GM18520 (cell line): Measurements from ENCODE around the gene PRR5L.
"Not testable (repeated sequence)": the region's sequence is repeated elsewhere in the genome, so short reads cannot be mapped to it uniquely, and the experiment has no call there.

Experiments used
- ATAC-seq: cut with Tn5 transposase; IDR thresholded peaks from one replicate; pipeline ENCODE4 v1.9.1; 2021; ENCODE audit not compliant: unreplicated experiment

The PRR5L gene

DNA sequence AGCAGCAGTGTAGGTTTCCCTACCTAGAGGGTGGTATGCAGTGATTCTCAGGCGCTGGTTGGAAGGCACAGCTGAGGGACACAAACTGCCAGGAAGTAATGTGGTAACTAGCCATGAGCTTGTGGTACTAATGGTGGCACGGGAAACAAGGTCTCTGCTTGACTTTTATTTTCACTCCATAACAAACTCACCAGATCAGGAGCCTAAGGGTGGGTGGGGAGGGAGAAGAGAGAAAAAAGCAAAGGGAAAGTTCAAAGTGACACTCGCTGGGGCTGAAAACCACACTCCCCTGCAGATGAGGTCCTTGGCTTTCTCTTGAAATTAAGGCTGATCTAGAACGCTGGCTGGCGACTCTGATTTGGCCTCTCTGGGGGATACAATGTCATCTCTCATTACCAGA is 192.0 kb downstream of the PRR5L start:
- no peak for ATAC-seq

DNA sequence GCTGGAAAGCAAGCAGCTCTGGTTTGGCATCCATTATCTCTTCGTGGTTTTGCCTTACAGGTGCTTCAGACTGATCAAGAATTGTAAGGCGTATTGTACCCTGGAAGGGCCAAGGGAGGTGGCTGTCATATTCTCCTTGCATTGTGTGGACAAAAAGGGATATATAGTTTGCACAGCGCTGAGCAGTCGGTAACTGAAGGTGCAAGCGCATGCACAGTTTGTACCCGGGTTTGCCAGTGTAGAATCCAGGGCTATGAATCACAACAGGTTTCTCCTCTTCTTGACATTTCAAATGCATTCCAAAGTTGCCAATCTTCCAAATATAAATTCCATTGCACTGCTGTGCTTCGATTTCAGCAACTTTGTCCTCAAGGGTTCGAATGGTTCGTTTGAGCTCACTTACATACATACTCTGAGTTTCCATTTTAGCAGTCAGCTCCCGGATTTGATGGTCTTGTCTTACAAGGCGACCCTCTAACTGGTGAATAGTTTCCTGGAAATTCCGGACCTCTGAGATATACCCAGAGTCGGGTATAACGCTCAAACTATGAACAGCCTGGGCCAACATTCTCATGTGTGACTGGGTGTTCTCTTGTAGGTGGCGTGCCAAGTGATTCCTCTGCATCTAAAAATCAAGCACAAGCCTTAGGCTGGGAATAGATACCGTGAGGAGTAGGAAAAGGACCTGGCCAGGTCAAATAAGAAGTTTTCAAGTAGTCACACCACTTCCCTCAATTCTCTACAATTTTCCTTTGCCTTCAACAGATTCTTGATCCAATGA is 194.1 kb downstream of the PRR5L start:
- ATAC-seq: no peak

- no peak for ATAC-seq
These were observed 196.7 kb downstream of the PRR5L start for GRCh38 chr11:36492724-36493304.

DNA sequence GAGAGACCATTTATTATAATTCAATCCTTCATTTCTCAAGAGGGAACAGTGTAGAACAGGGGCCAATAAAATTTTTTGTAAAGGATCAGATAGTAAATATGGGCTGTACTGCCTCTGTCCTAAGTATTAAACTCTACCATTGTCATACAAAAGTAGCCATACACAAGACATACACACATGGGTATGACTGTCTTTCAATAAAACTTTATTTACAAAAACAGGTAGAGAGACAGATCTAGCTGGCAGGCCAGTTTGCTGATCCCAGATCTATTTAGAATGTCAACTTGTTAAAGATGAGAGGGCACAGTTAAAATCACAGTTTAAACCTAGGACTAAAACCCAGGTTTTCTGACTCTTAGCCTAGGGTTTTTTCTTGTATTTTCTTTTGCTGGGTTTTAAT is 197.2 kb downstream of the PRR5L start:
- no peak for ATAC-seq

DNA sequence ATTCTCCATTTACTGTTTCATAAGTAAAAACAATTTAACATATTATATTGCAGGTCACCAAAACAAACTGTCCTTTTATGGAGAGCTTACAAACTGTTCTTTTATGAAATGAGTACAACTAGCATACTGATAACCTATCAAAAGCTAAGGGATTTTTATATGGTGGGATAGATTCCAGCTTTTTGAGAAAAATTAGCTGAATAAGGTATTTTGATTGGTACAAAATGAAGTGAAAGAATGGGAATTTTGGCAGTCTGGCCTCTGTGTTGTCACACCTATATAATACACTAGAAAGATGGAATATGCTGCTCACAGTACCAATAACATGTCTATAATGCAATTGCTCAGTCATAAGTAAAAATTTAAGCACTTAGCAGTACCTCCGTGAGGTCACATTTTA is 202.6 kb downstream of the PRR5L start:
- ATAC-seq: no peak

- no peak for ATAC-seq
These were observed 203.2 kb downstream of the PRR5L start for GRCh38 chr11:36499315-36499714.

DNA sequence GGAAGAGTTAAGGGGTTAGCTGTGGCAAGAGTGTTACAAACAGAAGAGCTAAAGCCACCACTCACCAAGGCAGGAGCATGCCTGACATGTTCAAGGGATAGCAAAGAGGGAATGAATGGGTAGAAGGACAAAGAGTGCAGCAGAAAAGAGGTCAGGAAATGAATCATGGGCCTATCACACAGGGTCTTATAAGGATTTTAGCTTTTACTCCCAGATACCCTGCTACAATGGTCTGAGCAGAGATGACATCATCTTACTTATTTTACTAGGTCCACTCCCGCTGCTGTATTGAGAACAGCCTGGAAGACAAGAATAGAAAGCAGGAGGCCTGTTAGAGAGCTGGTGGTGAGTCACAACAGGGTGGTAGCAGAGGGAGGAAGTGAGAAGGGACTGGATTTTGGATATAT is 204.2 kb downstream of the PRR5L start:
- ATAC-seq: peak; percentile 55

GRCh38 chr11:36501236-36501635 is 205.1 kb downstream of the PRR5L start:
- ATAC-seq: no peak

GRCh38 chr11:36507824-36508489 is 211.9 kb downstream of the PRR5L start:
- no peak for ATAC-seq

DNA sequence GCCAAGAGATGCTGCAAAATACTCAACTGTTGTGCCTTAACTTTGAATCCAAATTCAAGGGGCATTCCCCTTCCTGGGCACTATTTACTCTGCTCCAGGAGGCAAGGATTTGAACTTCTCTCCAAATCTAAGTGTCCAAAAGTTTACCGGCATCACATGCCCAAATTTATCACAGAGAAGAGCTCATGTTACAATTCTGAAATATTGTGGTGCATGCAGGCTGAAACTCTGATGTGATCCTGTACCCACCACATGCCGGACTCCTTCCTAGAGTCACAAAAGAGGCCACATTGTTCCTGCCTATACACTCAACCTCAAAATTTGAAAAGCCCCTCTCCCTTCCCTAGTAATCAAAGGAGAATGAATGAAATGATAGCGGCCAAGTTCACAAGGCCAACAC is 212.7 kb downstream of the PRR5L start:
- ATAC-seq: no peak

DNA sequence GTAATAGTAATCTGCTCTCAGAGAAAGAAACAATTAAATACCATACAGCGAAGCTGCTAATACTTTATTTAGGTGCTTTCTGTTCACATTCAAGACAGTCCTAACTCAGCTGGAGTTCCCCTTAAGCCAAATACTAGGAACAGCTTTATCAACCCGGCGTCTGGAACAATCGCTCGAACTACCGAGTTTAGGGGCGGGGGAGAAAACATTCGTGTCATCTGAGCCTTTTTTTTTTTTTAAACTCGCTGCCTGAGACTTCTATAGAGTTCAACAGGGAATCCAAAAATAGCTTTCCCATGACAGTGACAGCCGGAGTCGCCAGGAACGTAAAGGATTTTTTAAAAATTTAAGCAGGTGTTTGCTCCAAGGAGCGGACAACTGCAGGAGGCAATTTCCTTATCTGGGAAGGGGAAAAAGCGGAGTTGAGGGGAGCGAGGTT is 213.1 kb downstream of the PRR5L start:
- no peak for ATAC-seq

DNA sequence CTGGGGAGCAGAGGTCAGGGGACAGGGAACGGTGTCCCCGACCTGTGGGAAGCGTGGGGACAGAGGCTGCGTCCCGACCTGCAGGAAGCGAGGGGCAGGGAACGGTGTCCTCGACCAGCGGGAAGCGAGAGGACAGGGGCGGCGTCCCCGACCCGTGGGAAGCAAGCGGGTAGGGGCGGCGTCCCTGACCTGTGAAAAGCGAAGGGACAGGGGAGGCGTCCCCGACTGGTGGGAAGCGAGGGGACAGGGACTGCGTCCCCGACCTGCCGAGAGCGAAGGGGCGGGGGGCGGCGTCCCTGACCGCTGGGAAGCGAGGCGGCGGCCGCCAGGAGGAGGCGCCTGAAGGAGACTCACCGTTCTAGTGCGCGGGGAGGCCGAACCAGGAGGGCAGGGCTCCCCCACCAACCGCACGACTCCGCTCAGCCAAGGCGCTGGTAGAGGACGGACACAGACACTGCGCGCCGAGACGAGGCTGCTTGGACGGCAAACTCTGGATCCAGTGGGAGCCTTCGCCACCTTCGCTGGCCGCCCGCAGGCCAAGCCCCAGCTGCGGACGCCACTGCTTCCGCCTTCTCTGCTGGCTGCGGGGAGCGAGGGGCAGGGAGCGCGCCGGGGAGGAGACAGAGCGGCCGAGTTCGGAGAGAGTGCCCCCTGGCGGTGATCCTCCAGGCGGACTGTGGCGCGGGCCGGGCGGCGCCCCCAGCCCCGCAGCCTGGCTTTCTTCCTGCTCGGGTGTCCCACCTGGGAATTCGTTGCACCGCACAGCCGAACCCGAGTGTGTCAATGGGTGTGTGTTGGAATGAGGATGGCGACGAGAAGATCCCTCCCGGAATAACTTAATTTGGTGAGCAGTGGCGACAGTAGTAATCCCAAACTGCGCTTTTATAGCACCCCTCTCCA is 213.9 kb downstream of the PRR5L start, which contains the start of gene TRAF6:
TRAF6 (minus strand) TSS at position 579 of the 900 bp plus-strand sequence. CDS start 8,757 bp downstream, outside the sequence.
- peak; percentile 90 for ATAC-seq

DNA sequence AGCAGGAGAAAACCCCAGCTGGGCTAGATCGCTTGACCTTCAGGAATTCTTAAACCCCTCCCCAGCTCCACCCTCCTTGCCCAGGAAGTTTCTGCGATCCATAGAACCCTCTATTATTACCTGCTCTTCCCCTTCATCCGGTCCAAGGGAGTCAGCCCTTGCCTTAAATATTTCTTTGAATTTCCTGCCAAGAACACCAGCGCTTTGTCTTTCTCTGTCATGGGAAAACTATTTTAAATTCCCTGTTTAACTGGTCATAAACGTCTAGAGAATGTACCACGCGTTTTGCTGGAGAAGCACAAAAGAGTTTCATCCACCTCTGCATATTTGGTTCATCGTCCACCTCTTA is 214.5 kb downstream of the PRR5L start:
- ATAC-seq: no peak

DNA sequence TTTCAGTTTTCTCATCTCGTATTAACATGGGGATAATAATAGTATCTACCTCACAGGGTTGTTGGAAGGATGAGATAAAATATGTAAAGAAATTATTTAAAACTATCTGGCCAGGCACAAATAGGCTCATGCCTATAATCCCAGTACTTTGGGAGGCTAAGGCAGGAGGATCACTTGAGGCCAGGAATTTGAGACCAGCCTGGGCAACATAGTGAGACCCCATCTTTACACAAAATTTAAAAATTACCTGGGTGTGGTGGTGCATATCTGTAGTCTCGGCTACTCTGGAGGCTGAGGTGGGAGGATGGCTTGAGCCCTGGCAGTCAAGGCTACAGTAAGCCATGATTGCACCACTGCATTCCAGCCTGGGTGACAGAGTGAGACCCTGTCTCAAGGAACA is 215.0 kb downstream of the PRR5L start:
- not testable (repeated sequence) for ATAC-seq

DNA sequence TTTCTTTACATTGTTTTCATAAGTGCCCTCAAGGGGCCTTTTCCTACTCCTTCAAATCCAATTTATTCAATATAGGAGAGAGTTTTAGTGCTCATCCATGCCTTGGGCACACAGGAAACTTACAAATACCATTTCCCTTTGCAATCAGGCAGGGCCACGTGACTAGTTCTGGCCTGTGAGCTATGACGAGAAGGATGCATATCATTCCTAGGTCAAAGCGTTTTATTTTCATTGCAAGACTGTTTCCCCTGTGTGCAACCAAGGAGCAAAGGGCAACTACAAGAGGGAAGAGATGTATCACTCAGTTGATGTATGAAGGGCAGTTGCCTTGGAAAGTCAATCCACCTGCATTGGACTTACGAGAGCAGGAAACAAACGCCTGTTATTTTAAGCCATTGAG is 215.9 kb downstream of the PRR5L start:
- no peak for ATAC-seq

GRCh38 chr11:36513965-36514364 is 217.9 kb downstream of the PRR5L start:
- no peak for ATAC-seq
